H1 (cell line): Measurements from ENCODE around the gene SEL1L2. TPM values are rescaled to one million over a fixed set of nuclear protein-coding genes. Genes with fewer than 3 reads are reported as not detected.

Experiments
- KDM5A ChIP-seq: fragments of 200-600 bp; IDR thresholded peaks from 2 replicates; pipeline ENCODE4 v1.7.1; 2012; ENCODE audit warnings: mild to moderate bottlenecking, low read length, inconsistent platforms, mixed read lengths
- TAF7 ChIP-seq: optimal IDR thresholded peaks from 2 replicates; pipeline ENCODE3; 2011; ENCODE audit warnings: low read depth, mild to moderate bottlenecking, inconsistent platforms, low read length, moderate library complexity, borderline replicate concordance
- polyA plus RNA-seq, 7 experiments: library from polyadenylated mRNA; depleted of rRNA in 3 of 7; stranded (reverse) in 5 of 7; unstranded in 2 of 7; fragments of >200 nt in 5 of 7; fragments of 200-250 nt in 2 of 7; gene quantifications; 1 replicate in 5 of 7; 2 replicates in 1 of 7; 4 replicates in 1 of 7; pipeline versions ENCODE4 v1.2.1 to v1.2.3, GENCODE V29; 2011 to 2013; ENCODE audit warnings: missing spikeins in 2 of 7, mixed read lengths in 2 of 7
- total RNA-seq: library from RNA; stranded (reverse); fragmentation: NEBNext Ultra II Directional; extraction: Animal tissue kit (Norgen Biotek cat#: 25700); gene quantifications from 2 replicates; pipeline ENCODE4 v1.2.1, GENCODE V29; 2021

SEL1L2 gene
- total and polyA plus RNA-seq, 2 of the 8 experiments (the other 6 are each of a cell fraction or from before 2014, with no cell fraction given): not detected

DNA sequence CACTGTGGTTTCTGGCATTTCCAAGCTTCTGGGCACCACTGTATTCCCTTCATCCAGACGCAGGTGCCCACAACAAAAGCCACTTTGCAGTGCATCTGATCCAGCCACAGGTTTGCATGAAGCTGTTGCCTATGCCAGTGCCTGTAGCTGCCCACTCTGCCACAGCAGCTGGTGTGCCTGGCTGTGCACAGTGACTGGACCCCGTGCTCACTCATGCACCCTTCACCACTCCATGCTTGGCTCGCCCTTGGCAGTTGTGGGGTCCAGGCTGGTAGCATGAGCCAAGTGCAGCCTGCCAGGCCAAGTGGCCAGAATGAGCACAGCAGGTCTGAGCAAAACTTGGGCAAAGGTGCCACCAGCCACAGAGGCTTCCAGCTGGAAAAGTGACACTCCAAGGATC lies 42.7 kb downstream of the SEL1L2 start (continued):
- TF ChIP-seq KDM5A (no peak), TAF7 (no peak)
